WI38 (cell line): ENCODE results near the gene FBN3.

Source experiments
- H3K4me3 ChIP-seq: 2 replicates; pipeline ENCODE4 v1.5.1; 2011; ENCODE audit warnings: low read depth, mild to moderate bottlenecking, control low read depth, low read length
- TF ChIP-seq, protein P1 (sequence below): IDR thresholded peaks from 2 replicates; pipeline ENCODE4 v1.5.1; 2012; ENCODE audit warnings: low read depth, mild to moderate bottlenecking, control low read depth, low read length

FBN3 gene

DNA sequence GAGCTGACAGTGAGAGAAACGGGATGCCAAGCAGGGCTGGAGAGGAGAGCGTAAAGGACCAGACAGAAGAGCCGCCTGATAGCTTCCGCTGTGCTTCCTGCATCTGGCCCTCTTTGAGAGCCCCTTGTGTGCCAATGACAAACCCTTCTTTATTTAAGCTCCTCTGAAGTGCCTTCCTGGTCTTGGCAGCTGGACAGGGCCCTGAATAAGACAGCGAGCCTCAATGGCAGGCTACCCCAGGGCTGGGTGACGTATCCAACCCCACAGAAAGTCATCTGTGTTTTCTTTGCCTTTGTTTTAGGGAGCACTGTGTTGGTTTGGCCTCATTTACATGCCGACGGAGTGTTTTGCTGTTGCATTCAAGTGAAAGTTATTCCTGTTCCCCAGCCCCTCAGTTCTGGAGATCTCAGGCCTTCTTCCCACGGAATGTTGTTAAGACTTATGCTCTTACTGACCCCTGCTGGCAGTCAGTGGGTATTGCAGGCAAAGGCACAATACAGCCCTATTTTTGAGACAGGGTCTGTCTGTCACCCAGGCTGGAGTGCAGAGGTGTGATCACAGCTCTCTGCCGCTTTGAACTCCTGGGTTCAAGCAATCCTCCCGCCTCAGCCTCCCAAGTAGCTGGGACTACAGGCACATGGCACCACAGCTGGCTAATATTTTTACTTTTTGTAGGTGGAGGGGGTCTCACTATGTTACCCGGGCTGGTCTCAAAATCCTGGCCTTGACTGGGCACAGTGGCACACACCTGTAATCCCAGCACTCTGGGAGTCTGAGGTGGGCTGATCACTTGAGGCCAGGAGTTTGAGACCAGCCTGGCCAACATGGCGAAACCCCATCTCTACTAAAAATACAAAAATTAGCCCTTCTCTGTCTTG, 80.1 kb downstream of the FBN3 start:
- TF ChIP-seq, protein P1, sequence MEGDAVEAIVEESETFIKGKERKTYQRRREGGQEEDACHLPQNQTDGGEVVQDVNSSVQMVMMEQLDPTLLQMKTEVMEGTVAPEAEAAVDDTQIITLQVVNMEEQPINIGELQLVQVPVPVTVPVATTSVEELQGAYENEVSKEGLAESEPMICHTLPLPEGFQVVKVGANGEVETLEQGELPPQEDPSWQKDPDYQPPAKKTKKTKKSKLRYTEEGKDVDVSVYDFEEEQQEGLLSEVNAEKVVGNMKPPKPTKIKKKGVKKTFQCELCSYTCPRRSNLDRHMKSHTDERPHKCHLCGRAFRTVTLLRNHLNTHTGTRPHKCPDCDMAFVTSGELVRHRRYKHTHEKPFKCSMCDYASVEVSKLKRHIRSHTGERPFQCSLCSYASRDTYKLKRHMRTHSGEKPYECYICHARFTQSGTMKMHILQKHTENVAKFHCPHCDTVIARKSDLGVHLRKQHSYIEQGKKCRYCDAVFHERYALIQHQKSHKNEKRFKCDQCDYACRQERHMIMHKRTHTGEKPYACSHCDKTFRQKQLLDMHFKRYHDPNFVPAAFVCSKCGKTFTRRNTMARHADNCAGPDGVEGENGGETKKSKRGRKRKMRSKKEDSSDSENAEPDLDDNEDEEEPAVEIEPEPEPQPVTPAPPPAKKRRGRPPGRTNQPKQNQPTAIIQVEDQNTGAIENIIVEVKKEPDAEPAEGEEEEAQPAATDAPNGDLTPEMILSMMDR = peak; percentile 41
- no peak overlapping the region for H3K4me3 ChIP-seq

DNA sequence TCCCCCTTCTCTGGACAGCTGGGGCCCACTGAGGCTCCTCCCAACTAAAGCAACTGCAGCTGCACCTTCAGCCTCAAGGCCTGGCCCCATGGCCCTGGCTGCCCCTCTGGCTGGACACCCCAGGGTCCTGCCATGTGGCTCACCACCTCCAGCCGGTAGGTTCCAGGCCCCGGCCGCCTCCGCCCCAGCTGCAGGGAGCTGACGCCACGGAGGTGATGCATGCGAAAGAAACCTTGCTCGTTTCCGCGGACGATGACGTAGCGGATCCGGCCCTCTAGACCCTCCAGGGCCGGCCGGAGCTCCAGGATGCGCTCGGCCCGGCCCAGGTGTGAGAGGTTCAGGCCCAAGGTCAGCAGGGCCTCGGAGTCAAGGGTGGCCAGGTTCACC, 83.5 kb downstream of the FBN3 start:
- no peak overlapping the region for H3K4me3 ChIP-seq
- TF ChIP-seq, protein P1 = no peak

DNA sequence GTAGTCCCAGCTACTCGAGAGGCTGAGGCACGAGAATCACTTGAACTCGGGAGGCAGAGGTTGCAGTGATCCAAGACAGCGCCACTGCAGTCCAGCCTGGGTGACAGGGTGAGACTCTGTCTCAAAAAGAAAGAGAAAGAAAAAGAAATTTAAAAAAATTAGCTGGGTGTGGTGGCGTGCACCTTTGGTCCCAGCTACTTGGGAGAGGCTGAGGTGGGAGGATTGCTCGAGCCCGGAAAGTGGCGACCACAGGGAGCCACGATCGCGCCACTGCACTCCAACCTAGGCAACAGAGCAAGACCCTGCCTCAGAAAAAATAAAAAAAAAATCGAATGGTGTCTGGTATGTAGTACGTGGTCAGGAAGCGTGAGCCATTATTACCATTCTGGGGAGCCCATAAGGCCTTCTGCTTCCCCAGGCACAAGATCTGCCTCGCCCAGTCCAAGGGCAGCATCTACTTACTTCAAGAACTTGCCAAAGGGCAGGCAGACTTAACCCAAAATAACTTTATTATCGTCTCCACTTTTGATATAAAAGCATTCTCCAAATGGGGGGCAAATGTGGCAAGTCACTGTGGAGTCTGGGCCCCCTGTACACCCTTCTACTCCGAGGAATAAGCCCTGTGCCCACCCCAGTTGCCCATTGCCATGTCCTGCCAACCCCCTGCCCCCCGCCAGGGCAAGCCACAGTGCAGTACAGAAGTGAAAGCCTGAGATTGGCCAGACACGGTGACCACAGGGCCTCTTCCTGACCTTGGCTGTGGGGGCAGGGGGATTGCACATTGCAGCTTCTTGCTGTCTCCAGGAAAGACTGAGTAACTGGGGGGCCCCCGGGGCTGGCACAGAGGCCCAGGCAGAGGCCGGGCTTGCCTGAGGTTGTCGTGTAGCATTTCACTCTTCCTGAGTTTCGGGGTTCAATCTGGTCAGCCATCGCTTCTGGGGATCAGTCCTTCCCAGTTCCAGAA, 84.2 kb downstream of the FBN3 start:
- TF ChIP-seq, protein P1 = no peak
- H3K4me3 ChIP-seq = no peak overlapping the region

DNA sequence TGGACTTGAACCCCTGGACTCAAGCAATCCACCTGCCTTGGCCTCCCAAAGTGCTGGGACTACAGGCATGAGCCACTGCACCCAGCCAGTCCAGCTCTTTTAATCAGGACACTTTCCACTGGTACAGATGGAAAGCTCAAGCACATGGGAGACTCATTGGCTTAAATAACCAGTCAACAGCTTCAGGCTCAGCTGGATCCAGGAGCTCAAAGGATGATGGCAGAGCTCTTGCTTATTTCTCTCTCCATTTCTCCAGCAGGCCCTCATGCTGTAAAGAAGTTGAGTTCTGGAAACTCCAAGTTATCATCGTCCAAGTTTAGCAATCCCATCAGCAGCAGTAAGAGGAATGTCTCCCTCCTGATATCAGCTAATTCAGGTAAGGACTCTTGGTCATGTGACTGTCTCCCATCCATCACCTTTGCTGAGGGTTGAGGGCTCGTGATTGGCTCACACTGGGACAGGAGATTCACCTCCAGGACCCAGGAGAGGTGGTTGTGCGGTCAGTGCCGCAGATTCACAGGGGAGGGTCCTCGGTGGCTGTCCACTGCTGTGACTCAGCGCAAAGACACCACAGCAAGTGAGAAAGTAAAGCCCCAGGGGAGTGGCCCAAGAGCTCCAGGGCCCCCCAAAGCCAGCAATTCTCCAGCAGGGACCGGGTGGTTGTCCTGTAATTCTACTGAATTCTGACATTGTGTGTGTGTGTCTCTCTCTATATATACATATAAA, 91.7 kb downstream of the FBN3 start:
- H3K4me3 ChIP-seq = no peak overlapping the region
- TF ChIP-seq, protein P1 = no peak

DNA sequence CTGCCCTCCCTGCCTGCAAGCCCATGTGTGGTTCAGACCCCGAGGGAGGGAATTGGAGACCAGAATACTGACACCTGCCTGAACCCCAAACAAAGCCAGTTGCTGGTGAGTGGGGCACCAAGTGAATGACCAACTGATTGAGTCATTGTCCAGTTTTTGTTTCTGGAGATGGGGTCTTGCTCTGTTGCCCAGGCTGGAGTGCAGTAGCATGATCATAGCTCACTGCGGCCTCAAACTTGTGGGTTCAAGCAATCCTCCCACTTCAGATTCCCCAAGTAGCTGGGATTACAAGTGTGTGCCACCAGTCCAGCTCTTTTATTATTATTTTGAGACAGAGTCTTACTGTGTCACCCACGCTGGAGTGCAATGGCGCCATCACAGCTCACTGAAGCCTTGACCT, 92.9 kb downstream of the FBN3 start:
- H3K4me3 ChIP-seq = no peak overlapping the region
- TF ChIP-seq, protein P1 = no peak

DNA sequence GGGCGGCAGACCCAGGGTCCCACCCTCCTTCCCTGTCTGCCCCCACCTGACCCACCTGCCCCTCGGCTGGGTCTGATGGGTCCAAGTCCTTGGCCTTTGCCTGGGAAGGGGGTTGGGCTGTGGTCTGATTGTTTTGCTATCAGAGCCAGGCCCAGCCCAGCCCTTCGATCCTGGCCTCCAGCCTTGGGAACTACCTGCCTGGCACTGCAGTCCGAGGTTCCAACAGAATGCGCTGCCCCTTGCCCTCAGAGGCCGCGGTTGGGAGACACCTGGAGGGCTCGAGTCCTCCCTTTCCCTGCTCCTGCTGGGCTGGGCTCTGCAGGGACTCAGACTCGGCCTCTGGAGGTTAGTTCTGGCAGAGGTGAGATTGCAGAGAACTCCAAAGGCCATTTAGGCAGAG, 95.2 kb downstream of the FBN3 start:
- TF ChIP-seq, protein P1 = no peak
- H3K4me3 ChIP-seq = no peak overlapping the region
